AG08396 (cell line): Measurements from ENCODE around the gene GRM3.

Experiments
- DNase-seq: peaks from one replicate; pipeline ENCODE4 v3.0.0; 2012; ENCODE audit warnings: low spot score, mixed read lengths

Gene GRM3

GRCh38 chr7:86692755-86693154, 49.0 kb downstream of the GRM3 start:
- no peak for DNase-seq

- DNase-seq = no peak
Observed at GRCh38 chr7:86706406-86706805, 62.7 kb downstream of the GRM3 start.

DNA sequence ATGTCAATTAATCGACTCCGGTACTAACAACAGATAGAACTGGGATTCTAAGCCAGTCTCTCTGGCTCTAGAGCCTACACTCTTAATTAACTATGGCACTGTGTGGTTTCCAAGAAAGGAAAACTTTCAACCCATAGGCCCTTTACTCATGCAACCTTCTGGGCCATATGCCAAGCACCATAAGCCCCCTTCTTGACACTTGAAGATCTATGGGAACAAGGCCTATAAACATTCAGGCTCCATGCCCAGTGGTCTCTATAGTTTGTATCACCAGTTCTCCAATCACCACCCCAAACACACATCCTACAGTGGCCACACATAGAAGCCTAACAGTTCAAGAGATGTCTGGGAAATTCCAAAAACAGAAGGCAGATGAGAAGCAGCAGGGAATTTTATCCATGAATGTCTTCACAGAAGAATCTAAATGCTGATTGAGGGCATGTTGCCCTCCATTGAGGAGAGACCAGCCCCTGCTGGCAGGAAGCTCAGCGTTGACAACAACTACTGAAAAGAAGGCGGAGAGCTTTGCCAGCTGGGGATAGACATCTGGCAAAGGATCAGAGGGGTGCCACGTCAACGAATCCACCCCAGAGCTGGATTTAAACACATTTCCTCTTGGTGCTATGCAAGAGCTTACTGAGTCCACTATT, 64.4 kb downstream of the GRM3 start:
- DNase-seq = no peak

DNA sequence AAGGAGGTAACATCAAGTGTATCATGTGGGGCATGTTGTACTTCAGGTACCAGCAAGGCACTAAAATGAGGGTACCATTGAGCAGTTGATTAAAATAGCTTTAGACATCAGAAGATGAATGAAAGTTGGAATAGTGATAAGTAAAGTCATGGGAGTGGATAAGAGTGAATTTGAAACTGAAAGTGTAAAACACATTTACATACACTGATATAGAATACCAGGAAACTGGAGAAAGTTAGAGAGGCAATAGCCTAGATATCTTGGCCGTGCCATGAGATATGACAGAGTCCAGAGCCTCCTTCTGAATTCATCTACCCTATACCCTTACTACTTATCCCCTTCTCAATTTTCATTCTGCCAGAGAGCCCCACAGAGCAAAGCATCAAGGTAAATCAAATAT, 76.6 kb downstream of the GRM3 start:
- no peak for DNase-seq

DNA sequence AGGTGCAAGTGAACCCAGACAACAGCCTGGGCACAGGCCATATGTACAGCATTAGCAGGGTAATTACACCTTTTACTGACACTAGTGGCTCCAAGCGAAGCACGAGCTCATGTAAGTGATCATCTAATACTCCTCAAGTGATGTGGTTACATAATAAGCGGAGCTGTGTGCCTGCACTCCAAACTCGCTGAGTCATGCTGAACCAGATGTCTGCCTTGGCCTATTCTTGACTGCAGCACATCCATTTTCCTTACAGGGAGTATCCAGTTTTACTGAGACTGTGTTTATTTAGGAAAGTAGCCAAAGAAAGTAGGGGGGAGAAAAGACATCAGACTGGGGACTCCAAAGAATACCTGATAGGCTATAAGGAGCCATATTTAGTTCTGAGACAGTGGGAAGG, 90.1 kb downstream of the GRM3 start:
- DNase-seq = no peak

- no peak for DNase-seq
Observed at GRCh38 chr7:86745013-86745745, 101.5 kb downstream of the GRM3 start.

DNA sequence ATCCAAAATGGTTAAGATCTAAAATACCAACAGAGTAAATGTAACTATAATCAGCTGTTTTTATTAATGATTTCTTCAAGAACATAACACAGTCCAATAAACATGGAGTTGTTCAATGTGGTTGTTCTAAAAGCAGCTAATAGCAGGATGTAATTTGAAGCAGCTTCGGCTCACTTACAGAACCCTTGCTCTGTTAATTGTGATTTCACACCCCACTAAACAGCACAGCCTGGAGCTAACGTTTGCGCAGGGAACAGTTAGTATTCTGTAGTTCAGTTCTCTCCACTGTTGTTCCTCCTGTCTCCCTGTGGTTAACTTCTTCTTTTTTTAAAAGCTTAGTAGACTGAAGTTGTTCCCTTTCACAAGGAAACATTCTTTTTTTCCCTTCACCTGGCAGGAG, 104.0 kb downstream of the GRM3 start:
- DNase-seq = no peak

DNA sequence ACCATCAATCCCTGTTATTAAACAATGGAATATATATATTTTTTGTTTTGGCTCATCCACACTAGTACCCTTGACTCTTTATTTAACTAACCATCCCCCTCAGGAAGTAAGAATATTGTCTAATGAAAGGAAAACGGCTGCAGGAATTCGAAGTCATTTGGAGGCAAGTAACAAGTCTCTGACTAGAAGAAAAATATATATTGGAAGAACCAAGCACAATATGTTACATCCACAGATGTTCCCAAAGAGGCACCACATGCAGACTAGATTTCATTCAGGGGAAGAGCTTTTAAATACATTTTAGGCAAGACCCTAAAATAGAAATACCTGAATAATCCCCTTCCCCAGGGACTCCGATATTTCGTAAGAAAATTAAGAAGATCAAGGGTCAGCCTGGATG, 104.5 kb downstream of the GRM3 start:
- DNase-seq = no peak

DNA sequence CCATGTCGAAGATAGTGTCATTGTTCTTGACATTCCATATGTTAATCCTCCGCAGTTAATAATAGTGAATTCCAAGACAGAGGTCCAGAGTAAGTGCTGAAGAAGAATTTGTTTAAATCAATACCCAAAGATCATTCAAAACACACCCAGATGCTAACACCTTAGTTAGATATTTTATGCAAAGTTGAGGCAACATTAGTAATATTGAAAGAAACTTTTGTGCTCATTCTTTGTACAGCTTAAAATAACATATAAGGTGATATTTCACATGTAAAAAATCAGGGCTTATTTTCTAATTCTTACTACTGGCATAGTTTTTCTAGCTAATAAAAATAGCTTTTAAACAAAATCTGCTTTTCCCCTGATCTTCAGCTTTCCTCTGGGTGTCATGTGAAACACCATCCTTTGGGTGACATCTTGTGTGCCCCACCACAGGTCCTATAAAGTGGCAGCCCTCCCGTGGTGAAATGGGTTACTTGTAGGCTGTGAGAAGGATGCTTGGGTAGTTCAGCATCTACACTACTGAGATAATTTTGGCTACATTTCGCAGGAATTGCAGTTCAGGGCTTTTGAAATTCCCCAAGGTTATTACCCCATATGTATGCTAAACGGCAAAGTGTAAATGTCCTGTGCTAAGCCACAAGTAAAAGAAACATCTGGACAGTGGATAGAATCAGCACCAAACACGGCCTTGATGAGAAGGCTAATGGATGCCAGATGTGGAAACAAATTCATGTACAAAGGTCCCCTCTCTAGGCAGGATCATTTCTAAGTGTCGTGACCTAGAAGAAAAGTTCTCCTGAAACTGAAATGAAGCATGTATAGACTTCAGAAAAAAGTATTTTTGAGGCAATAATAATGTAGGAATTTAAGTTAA, 105.4 kb downstream of the GRM3 start:
- DNase-seq = no peak

- DNase-seq = no peak
Observed at GRCh38 chr7:86749741-86750665, 106.3 kb downstream of the GRM3 start.

DNA sequence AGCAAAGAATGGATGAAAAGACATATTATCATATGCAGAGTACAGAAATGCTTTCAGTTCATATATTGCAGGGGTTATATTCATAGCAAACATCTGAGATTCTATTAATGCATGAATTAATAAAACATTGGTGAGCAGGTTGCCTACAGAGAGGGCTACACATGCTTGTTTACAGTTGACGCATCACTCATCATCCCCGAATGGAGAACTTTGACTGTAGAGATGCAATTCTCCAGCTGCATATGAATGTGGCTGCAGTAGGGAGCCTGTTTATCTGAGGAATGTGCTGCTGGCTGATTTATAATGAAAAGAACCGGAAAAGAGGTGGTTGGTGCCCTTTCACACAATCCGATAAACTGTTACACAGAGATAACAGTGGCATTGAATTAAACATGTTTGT, 116.5 kb downstream of the GRM3 start:
- DNase-seq = no peak

- DNase-seq = no peak
Observed at GRCh38 chr7:86762129-86762528, 118.4 kb downstream of the GRM3 start.

- no peak for DNase-seq
Observed at GRCh38 chr7:86765931-86766330, 122.2 kb downstream of the GRM3 start.

DNA sequence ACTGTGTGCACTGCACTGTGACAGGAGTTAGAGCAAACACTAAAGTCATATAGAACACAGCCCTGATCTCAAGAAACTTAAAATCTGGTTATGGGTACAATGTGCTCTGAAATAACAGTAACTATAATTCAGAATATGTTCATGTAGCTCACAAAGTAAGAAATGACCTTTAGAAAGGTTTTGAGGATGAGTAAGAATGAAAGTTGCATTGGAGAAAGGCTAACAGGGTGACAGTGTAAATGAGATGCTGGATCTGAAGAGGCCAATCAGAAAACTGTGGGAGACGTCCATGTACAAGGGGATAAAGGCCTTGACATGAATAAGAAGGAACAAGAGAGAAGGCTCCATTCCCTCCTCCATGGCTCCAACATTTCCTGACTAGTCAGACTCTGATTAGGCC, 124.7 kb downstream of the GRM3 start:
- DNase-seq = no peak

DNA sequence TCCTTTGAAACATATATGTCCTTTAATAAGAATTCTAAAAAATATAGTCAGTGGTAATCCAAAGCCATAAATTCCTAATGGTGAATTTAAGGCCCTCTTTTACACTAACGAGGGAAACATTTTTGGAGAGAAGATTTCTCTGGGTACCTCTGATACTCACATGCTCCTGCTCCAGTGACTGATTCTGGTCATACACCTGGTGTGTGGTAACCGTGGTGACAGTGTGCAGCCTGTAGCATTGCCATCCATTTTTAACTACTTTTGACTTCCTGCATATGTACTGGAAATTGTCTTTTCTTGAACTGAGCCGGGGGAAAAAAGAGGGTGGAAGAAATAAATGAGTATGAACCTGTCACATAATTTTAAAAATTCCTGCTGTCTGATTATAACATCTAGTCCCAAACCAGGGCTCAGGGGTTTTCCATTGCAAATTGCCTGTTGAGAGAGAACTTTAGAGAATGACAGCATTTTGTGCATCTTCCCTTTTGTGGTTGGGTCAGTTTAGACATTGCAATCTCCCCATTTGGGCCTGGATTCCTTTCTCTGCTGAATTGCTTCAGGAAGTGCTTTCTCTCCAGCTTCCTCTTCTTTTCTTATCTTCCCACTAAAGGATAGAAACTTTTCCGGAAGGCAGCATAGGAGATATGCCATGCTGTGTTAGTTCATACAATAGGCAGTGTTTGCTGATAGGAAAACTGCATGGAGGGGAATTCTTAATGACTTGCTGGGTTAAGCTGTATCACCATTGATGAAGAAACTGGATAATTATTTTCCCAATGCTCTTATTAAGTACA, 125.5 kb downstream of the GRM3 start:
- no peak for DNase-seq

DNA sequence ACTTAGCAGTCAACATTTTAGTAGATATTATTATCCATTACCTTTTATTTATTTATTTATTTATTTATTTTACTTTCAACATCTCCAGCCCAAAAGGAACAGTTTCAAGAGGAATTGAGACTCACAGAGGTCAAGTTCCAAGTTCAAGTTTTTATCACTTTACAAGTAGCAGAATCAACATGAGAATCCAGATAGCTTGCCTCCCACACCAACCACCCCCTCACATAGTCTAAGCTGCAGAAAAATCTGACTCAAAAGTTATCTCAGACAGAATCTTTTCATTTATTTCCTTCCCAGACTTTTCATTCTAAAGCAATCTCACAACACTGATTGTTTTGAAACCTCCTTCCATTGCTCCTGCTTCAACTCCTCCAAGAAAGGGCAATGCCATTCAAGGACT, 129.6 kb downstream of the GRM3 start:
- DNase-seq = no peak

DNA sequence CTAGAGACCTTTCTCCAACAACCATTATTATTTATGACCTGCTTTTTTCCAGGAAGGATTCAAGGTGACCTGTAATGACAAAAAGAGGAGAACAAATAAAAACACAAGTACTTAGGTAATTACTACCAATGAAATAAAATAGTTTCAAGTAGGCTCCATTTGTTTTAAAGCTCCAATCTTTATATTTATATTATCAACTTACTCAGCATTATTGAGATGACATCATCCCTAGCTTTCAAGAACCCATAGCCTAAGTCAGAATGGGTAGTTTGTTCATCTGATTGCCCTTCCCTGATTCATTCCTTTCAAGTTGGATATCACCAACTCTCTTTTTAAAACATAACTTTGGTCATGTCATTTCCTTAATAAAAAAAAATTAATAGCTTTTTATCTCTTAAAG, 131.5 kb downstream of the GRM3 start:
- no peak for DNase-seq

DNA sequence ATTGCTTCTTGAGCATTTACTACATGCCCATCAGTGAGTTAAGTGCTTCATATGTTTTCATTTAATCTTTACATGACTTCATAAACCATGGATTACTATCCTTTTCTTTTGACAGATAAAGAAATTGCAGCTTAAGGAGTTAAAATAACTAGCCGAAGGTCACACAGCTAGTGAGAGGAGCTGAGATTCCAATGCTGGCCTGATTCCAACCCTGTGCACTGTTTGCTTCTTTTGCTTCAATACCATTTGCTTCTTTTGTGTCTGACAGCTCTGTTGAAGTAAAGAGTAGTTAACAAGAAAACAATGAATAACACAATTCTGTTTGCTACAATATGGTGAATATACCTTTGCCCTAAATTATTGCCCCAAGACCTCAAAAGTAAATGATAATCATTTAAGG, 132.4 kb downstream of the GRM3 start:
- no peak for DNase-seq

- no peak for DNase-seq
Observed at GRCh38 chr7:86778271-86778670, 134.6 kb downstream of the GRM3 start.

- DNase-seq = no peak
Observed at GRCh38 chr7:86784765-86785164, 141.1 kb downstream of the GRM3 start.

GRCh38 chr7:86785641-86786040, 141.9 kb downstream of the GRM3 start:
- DNase-seq = no peak
